ENCODE results near the gene ENTPD3. TPM values are rescaled to one million over a fixed set of nuclear protein-coding genes. Genes with fewer than 3 reads are reported as not detected.

ENTPD3 gene
- total RNA-seq, 1 donor from 2014 or later, result not detected

DNA sequence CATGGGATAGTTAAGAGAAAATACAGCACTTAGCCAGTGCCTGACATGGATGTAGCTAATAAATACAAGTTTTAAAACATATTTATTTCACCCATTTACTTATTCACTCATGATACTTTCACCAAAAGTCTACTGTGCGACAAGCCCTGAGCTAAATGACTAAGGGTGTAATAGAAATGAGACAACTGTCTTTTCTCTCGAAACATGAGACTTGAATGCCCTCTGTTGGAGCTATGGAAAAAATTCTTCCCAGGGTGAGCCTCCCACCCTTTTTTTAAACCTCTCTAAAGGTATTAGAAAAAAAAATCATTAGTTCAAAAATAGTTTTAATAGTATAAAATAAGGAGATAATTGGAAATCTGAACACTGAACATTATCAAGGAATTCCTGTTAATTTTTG lies 45.8 kb downstream of the ENTPD3 start:
- Histone ChIP-seq H3K9me3 (ENCODE audit: low read depth) (no peaks in the 10 kb centered on the region), H3K9ac (no peak overlapping the region), H3K4me2 (no peak overlapping the region), H3K4me3 (no peak overlapping the region), H3F3A (ENCODE audit: low read depth) (no peaks in the 10 kb centered on the region), H3K27me3 (no peaks in the 10 kb centered on the region), H3K4me1 (no peaks in the 10 kb centered on the region), H2AFZ (replicated peaks) (no peak overlapping the region), H4K20me1 (ENCODE audit: low read depth) (no peaks in the 10 kb centered on the region), H3K36me3 (no peaks in the 10 kb centered on the region), H3K27ac (no peak overlapping the region), H3K79me2 (ENCODE audit: low read depth) (no peaks in the 10 kb centered on the region)
- Mint-ChIP-seq H3K9me3 (no peaks in the 10 kb centered on the region), H3K27ac (no peak overlapping the region), H3K4me1 (no peaks in the 10 kb centered on the region), H3K4me3 (no peak overlapping the region), H3K27me3 (ENCODE audit: insufficient read depth, low read depth) (no peaks in the 10 kb centered on the region), H3K36me3 (no peaks in the 10 kb centered on the region)
- DNase-seq (ENCODE audit: low spot score), result no peak
- TF ChIP-seq EZH2phosphoT487 (IDR thresholded peaks at IDR 0.05) (no peak), EZH2 (IDR thresholded peaks at IDR 0.05) (no peak)
- TF ChIP-seq, protein P1, sequence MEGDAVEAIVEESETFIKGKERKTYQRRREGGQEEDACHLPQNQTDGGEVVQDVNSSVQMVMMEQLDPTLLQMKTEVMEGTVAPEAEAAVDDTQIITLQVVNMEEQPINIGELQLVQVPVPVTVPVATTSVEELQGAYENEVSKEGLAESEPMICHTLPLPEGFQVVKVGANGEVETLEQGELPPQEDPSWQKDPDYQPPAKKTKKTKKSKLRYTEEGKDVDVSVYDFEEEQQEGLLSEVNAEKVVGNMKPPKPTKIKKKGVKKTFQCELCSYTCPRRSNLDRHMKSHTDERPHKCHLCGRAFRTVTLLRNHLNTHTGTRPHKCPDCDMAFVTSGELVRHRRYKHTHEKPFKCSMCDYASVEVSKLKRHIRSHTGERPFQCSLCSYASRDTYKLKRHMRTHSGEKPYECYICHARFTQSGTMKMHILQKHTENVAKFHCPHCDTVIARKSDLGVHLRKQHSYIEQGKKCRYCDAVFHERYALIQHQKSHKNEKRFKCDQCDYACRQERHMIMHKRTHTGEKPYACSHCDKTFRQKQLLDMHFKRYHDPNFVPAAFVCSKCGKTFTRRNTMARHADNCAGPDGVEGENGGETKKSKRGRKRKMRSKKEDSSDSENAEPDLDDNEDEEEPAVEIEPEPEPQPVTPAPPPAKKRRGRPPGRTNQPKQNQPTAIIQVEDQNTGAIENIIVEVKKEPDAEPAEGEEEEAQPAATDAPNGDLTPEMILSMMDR (IDR thresholded peaks at IDR 0.05), result no peak

DNA sequence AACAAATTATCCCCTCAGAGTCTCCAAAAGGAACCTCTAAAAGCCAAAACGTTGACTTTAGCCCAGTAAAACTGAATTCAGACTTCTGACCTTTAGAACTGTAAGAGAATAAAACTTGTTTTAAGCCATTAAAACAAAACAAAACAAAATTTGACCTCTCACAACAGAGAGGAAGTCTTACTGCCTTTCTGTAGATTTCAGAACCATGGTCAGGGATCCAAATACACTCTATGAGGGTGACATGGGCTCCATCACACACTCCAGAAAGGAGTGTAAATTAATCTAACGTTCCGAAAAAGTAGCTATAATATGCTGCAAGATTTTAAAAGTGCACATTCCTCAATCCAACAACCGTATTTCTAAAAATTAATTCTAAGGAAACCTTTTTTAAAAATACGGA lies 50.9 kb downstream of the ENTPD3 start:
- no peak overlapping the region for H3K4me3 ChIP-seq
- Mint-ChIP-seq H3K36me3 (no peaks in the 10 kb centered on the region), H3K9me3 (no peaks in the 10 kb centered on the region), H3K27ac (no peak overlapping the region), H3K4me1 (no peaks in the 10 kb centered on the region), H3K27me3 (ENCODE audit: insufficient read depth, low read depth) (no peaks in the 10 kb centered on the region), H3K4me3 (no peak overlapping the region)
- H3K27me3 ChIP-seq, result no peaks in the 10 kb centered on the region
- no peaks in the 10 kb centered on the region for H3K4me1 ChIP-seq
- H3F3A ChIP-seq (ENCODE audit: low read depth), result no peaks in the 10 kb centered on the region
- H3K36me3 ChIP-seq, result no peaks in the 10 kb centered on the region
- no peak overlapping the region for H3K4me2 ChIP-seq
- no peak overlapping the region for H3K27ac ChIP-seq
- H3K79me2 ChIP-seq (ENCODE audit: low read depth), result no peaks in the 10 kb centered on the region
- H4K20me1 ChIP-seq (ENCODE audit: low read depth), result no peaks in the 10 kb centered on the region
- H2AFZ ChIP-seq (replicated peaks), result no peak overlapping the region
- no peaks in the 10 kb centered on the region for H3K9me3 ChIP-seq (ENCODE audit: low read depth)
- no peak for TF ChIP-seq EZH2phosphoT487 (IDR thresholded peaks at IDR 0.05)
- TF ChIP-seq, protein P1 (IDR thresholded peaks at IDR 0.05), result no peak
- TF ChIP-seq EZH2 (IDR thresholded peaks at IDR 0.05), result no peak
- H3K9ac ChIP-seq, result no peak overlapping the region
- DNase-seq (ENCODE audit: low spot score), result no peak

DNA sequence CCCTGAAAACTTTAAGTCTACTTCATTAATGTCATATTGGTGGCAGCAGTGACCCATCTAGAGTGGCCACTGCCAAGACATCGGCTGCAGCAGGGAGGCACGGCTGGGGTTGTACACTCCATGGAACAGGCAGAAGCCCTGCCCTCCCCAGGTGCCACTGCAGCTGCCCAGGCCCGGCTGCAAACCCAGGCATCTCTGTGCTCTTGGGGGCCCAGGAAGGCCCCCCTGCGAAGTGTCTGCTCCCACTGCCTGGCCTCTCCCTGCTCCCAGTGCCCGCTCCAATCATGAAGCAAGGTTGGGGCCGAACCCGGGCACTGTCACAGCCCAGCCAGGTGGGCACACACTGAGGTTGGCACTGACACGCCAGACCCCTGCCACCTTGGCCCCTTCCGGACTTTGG lies 58.1 kb downstream of the ENTPD3 start:
- H3K36me3 ChIP-seq, result no peaks in the 10 kb centered on the region
- TF ChIP-seq, protein P1 (IDR thresholded peaks at IDR 0.05), result no peak
- TF ChIP-seq EZH2 (IDR thresholded peaks at IDR 0.05) (no peak), EZH2phosphoT487 (IDR thresholded peaks at IDR 0.05) (no peak)
- peaks cover 6% of the 10 kb centered on the region for H3F3A ChIP-seq (ENCODE audit: low read depth)
- peaks cover 8% of the 10 kb centered on the region for H3K4me1 ChIP-seq
- no peaks in the 10 kb centered on the region for H4K20me1 ChIP-seq (ENCODE audit: low read depth)
- H3K27ac ChIP-seq, result no peak overlapping the region
- H3K4me3 Mint-ChIP-seq, result no peak overlapping the region
- no peaks in the 10 kb centered on the region for H3K9me3 ChIP-seq (ENCODE audit: low read depth)
- H3K4me2 ChIP-seq, result no peak overlapping the region
- no peak for DNase-seq (ENCODE audit: low spot score)
- H3K27me3 ChIP-seq, result no peaks in the 10 kb centered on the region
- no peaks in the 10 kb centered on the region for H3K9me3 Mint-ChIP-seq
- peaks cover 2% of the 10 kb centered on the region for H3K4me1 Mint-ChIP-seq
- no peaks in the 10 kb centered on the region for H3K79me2 ChIP-seq (ENCODE audit: low read depth)
- no peak overlapping the region for H3K27ac Mint-ChIP-seq
- no peak overlapping the region for H2AFZ ChIP-seq (replicated peaks)
- no peaks in the 10 kb centered on the region for H3K27me3 Mint-ChIP-seq (ENCODE audit: insufficient read depth, low read depth)
- no peaks in the 10 kb centered on the region for H3K36me3 Mint-ChIP-seq
- H3K9ac ChIP-seq, result no peak overlapping the region
- H3K4me3 ChIP-seq, result no peak overlapping the region

Measured in neural progenitor cell (in vitro differentiated cells).